RWPE2 (cell line): ENCODE results near the gene ASB13.

Source experiments
- ATAC-seq: fragments of 200-7000 bp; cut with Tn5 transposase; 3 replicates; pipeline ENCODE4 v1.9.1; 2021; ENCODE audit warnings: low read depth
- DNase-seq: peaks from one replicate; pipeline ENCODE4 v3.0.0-alpha.2; 2020; ENCODE audit warnings: low spot score
- H3K27ac ChIP-seq: fragments of 450-650 bp; 2 replicates; pipeline ENCODE4 v1.5.1; 2017; ENCODE audit warnings: mild to moderate bottlenecking; ENCODE audit not compliant: poor library complexity, severe bottlenecking
- H3K27me3 ChIP-seq: fragments of 250-450 bp; sonication (Bioruptor Pico); 2 replicates; pipeline ENCODE4 v1.5.1; 2021; ENCODE audit warnings: mild to moderate bottlenecking, moderate library complexity; ENCODE audit not compliant: insufficient read depth, poor library complexity, severe bottlenecking
- H3K36me3 ChIP-seq: fragments of 250-450 bp; sonication (Bioruptor Pico); 2 replicates; pipeline ENCODE4 v1.5.1; 2020; ENCODE audit warnings: low read depth, mild to moderate bottlenecking, moderate library complexity
- H3K4me1 ChIP-seq: fragments of 250-450 bp; sonication (Bioruptor Pico); 2 replicates; pipeline ENCODE4 v1.5.1; 2021; ENCODE audit warnings: mild to moderate bottlenecking, moderate library complexity; ENCODE audit not compliant: insufficient read depth, poor library complexity, severe bottlenecking
- H3K4me3 ChIP-seq: fragments of 250-450 bp; sonication (Bioruptor Pico); 2 replicates; pipeline ENCODE4 v1.5.1; 2021; ENCODE audit warnings: mild to moderate bottlenecking, moderate library complexity; ENCODE audit not compliant: severe bottlenecking
- H3K9me3 ChIP-seq: fragments of 250-450 bp; sonication (Bioruptor Pico); 2 replicates; pipeline ENCODE4 v1.5.1; 2021; ENCODE audit warnings: mild to moderate bottlenecking, moderate library complexity; ENCODE audit not compliant: severe bottlenecking
- CTCF ChIP-seq: fragments of 450-650 bp; IDR thresholded peaks from one replicate; pipeline ENCODE4 v1.5.1; 2017; ENCODE audit warnings: mild to moderate bottlenecking, moderate library complexity; ENCODE audit not compliant: poor library complexity, severe bottlenecking

Gene ASB13

GRCh38 chr10:5618829-5619228 lies 47.6 kb downstream of the ASB13 start:
- Histone ChIP-seq H3K4me3 (no peak overlapping the region), H3K4me1 (peaks cover 20% of the 10 kb centered on the region), H3K36me3 (no peaks in the 10 kb centered on the region), H3K9me3 (no peaks in the 10 kb centered on the region), H3K27ac (no peak overlapping the region), H3K27me3 (no peaks in the 10 kb centered on the region)
- no peak for TF ChIP-seq CTCF
- ATAC-seq (no peak), DNase-seq (no peak)

GRCh38 chr10:5618042-5618441 lies 48.4 kb downstream of the ASB13 start:
- H3K36me3 ChIP-seq = no peaks in the 10 kb centered on the region
- no peak overlapping the region for H3K4me3 ChIP-seq
- no peaks in the 10 kb centered on the region for H3K9me3 ChIP-seq
- ATAC-seq (peak; percentile 41), DNase-seq (no peak)
- H3K27me3 ChIP-seq = no peaks in the 10 kb centered on the region
- peaks cover 20% of the 10 kb centered on the region for H3K4me1 ChIP-seq
- TF ChIP-seq CTCF = no peak
- peak overlapping the region; percentile 3 for H3K27ac ChIP-seq

- Histone ChIP-seq H3K4me3 (no peak overlapping the region), H3K9me3 (no peaks in the 10 kb centered on the region), H3K27ac (no peak overlapping the region), H3K36me3 (no peaks in the 10 kb centered on the region), H3K4me1 (peaks cover 15% of the 10 kb centered on the region), H3K27me3 (no peaks in the 10 kb centered on the region)
- DNase-seq = no peak
- no peak for TF ChIP-seq CTCF
- ATAC-seq = no peak
These were observed 48.9 kb downstream of the ASB13 start for GRCh38 chr10:5617521-5617920.

- no peaks in the 10 kb centered on the region for H3K27me3 ChIP-seq
- no peak overlapping the region for H3K27ac ChIP-seq
- ATAC-seq (no peak), DNase-seq (no peak)
- peaks cover 14% of the 10 kb centered on the region for H3K4me1 ChIP-seq
- H3K9me3 ChIP-seq = no peaks in the 10 kb centered on the region
- H3K36me3 ChIP-seq = no peaks in the 10 kb centered on the region
- no peak overlapping the region for H3K4me3 ChIP-seq
- no peak for TF ChIP-seq CTCF
These were observed 49.6 kb downstream of the ASB13 start for GRCh38 chr10:5616836-5617235.

- Histone ChIP-seq H3K36me3 (no peaks in the 10 kb centered on the region), H3K9me3 (no peaks in the 10 kb centered on the region), H3K27me3 (no peaks in the 10 kb centered on the region), H3K27ac (no peak overlapping the region), H3K4me3 (no peak overlapping the region), H3K4me1 (peaks cover 16% of the 10 kb centered on the region)
- ATAC-seq (no peak), DNase-seq (no peak)
- no peak for TF ChIP-seq CTCF
These were observed 50.3 kb downstream of the ASB13 start for GRCh38 chr10:5616046-5616445.
